ENCODE data around the gene DSTYK. TPM values are rescaled to one million over a fixed set of nuclear protein-coding genes. Genes with fewer than 3 reads are reported as not detected.
"Not testable (repeated sequence)": the region's sequence is repeated elsewhere in the genome, so short reads cannot be mapped to it uniquely, and the experiment has no call there.

DSTYK gene
- total RNA-seq, 1 donor from 2014 or later: 8.1 TPM

DNA sequence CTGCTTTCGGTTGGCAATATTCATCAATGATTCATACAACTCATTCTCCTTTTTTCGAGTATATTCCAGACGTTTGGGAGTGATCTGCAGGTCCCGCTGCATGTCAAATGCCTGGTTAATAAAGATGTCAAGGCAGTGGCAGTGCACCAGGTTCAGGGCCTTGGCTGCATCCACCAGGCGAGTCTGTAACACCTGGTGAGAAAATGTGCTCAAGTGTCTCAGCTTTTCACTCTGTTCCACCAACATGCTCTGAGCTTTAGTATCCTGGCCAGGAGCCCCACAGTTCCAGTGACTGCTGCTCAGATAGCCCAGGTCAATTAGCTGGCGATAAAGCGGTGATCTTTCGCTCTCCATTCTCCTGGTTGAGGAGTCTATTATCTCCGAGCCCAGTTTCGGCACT is 42.3 kb downstream of the DSTYK start:
- Histone ChIP-seq H3K4me3 (no peak overlapping the region), H3K27me3 (no peaks in the 10 kb centered on the region), H3K27ac (no peak overlapping the region), H3K9me3 (no peaks in the 10 kb centered on the region), H3K36me3 (peaks cover 14 to 41% of the 10 kb centered on the region in 2 donors), H3K4me1 (no peaks in the 10 kb centered on the region)
- intact Hi-C loops (cut with DNase I): no loop called here
- TF ChIP-seq, protein P1, sequence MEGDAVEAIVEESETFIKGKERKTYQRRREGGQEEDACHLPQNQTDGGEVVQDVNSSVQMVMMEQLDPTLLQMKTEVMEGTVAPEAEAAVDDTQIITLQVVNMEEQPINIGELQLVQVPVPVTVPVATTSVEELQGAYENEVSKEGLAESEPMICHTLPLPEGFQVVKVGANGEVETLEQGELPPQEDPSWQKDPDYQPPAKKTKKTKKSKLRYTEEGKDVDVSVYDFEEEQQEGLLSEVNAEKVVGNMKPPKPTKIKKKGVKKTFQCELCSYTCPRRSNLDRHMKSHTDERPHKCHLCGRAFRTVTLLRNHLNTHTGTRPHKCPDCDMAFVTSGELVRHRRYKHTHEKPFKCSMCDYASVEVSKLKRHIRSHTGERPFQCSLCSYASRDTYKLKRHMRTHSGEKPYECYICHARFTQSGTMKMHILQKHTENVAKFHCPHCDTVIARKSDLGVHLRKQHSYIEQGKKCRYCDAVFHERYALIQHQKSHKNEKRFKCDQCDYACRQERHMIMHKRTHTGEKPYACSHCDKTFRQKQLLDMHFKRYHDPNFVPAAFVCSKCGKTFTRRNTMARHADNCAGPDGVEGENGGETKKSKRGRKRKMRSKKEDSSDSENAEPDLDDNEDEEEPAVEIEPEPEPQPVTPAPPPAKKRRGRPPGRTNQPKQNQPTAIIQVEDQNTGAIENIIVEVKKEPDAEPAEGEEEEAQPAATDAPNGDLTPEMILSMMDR (IDR thresholded peaks at IDR 0.05): no peak
- DNase-seq (ENCODE audit: low spot score in 2 of 2): no peak

DNA sequence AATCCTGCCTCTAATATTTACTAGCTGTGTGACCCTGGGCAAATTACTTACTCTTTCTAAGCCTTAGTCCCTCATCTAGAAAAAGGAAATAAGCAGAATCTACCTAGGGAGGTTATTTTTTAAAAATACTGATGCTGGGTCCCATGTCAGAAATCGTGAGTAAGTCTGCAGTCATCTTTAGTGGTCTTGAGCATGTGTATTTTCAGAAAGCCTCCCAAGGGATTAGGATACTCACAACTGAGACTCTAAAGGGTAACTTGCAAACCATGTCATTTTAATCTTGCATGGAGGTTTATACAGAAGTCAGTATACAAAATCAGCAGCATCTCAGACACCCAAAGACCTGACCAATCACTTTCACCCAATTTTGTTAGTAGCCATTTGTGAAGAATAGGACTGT is 43.2 kb downstream of the DSTYK start:
- no peak overlapping the region for H3K4me3 ChIP-seq
- no peaks in the 10 kb centered on the region for H3K27me3 ChIP-seq
- H3K27ac ChIP-seq: no peak overlapping the region
- no peaks in the 10 kb centered on the region for H3K9me3 ChIP-seq
- no peak for DNase-seq (ENCODE audit: low spot score in 2 of 2)
- no peaks in the 10 kb centered on the region for H3K4me1 ChIP-seq
- TF ChIP-seq, protein P1 (IDR thresholded peaks at IDR 0.05): no peak
- H3K36me3 ChIP-seq: peaks cover 14 to 47% of the 10 kb centered on the region in 2 donors
- intact Hi-C loops (cut with DNase I): no loop called here

DNA sequence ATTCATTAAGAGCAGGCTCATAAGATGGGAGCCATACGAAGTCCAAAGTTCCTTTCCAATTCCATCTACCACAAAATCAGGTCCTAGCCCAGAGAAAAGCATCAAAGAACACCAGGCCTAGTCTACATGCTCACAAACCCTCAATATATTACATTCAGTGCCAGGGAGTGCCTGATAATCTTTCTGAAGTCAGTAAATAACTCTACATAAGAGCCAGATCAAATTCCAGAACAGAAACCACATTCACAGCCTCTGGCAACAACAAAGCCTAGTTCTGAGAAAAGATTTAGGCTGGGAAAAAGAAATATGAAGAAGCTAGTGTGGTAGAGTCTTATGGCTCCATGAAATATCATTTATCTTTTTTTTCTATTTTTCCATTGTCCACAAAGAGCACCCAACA is 49.2 kb downstream of the DSTYK start:
- Histone ChIP-seq H3K27ac (no peak overlapping the region), H3K4me3 (no peak overlapping the region), H3K36me3 (peaks cover 52 to 71% of the 10 kb centered on the region in 2 donors), H3K4me1 (no peaks in the 10 kb centered on the region), H3K9me3 (no peaks in the 10 kb centered on the region), H3K27me3 (no peaks in the 10 kb centered on the region)
- intact Hi-C loops (cut with DNase I): no loop called here
- DNase-seq (ENCODE audit: low spot score in 2 of 2): no peak
- TF ChIP-seq, protein P1 (IDR thresholded peaks at IDR 0.05): no peak

DNA sequence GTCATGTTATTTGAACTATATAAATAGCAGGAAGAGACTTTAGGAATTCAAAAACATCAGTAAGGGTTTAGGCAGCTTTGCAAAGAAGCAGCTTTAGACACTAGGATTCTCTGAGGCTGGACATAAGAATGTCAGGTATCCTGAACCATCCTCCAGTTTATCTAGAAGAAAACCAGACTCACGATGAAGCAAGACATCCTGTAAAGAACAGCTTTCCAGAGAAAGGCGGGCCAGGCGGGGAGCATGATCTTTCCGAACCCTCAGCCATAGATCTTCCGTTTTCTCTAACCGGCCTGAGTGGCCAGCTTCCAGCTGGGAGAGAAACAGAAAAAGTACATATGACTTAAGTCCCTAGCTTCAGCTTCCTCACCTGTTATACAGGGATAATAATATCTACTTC is 50.4 kb downstream of the DSTYK start:
- Histone ChIP-seq H3K27me3 (no peaks in the 10 kb centered on the region), H3K27ac (no peak overlapping the region), H3K4me3 (no peak overlapping the region), H3K9me3 (no peaks in the 10 kb centered on the region), H3K4me1 (no peaks in the 10 kb centered on the region), H3K36me3 (peaks cover 60 to 74% of the 10 kb centered on the region in 2 donors)
- TF ChIP-seq, protein P1 (IDR thresholded peaks at IDR 0.05): no peak
- no peak for DNase-seq (ENCODE audit: low spot score in 2 of 2)
- intact Hi-C loops (cut with DNase I): no loop called here

DNA sequence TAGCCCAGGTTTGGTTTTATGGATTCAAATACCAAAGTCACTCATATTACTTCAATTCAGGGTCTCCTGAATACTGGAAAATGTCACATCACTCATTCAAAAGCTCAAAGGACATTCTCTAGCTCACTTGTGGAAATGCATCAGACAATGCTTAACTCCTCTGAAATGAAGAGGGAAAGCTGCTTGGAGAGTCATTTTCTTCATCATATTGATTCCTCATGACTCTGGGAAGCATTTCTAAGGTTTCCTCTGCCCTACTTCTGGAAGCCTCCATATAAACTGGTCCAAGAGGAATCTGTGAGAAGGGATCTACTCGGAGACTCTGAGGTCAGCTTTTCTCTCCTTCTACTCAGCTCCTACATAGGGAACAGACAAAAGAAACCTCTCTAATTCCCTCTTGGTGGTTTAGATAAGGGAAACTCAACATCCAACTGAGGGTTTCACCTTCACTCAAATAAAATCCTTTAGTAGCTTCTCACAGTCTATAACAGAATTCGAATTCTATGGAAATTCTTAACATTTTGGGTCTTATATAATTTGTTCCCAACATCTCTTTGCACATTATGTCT is 53.4 kb downstream of the DSTYK start:
- Histone ChIP-seq H3K9me3 (no peaks in the 10 kb centered on the region), H3K4me1 (no peaks in the 10 kb centered on the region), H3K36me3 (peaks cover 72 to 92% of the 10 kb centered on the region in 2 donors), H3K27ac (no peak overlapping the region), H3K4me3 (no peak overlapping the region), H3K27me3 (no peaks in the 10 kb centered on the region)
- intact Hi-C loops (cut with DNase I): no loop called here
- no peak for DNase-seq (ENCODE audit: low spot score in 2 of 2)
- TF ChIP-seq, protein P1 (IDR thresholded peaks at IDR 0.05): no peak

DNA sequence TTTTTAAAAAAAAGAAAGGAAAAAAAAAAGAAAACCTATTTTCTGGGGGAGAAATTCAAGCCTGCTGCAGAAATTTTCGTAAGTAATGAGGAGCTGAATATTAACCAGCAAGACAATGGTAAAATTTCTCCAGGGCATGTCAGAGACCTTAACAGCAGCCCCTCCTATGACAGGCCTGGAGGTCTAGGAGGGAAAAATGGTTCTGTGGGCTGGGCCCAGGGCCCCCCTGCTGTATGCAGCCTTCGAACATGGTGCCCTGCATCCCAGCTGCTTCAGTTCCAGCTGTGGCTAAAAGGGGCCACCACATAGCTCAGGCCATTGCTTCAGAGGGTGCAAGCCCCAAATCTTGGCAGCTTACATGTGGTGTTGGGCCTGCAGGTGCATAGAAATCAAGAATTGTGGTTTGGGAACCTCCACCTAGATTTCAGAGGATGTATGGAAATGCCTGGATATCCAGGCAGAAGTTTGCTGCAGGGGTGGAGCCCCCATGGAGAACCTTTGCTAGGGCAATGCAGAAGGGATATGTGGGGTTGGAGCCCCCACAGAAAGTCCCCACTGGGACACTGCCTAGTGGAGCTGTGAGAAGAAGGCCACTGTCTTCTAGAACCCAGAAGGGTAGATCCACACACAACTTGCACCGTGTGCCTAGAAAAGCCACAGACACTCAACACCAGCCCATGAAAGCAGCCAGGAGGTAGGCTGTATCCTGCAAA is 55.7 kb downstream of the DSTYK start:
- H3K4me3 ChIP-seq; intact Hi-C loops (cut with DNase I); H3K4me1 ChIP-seq; H3K27me3 ChIP-seq; H3K9me3 ChIP-seq; H3K27ac ChIP-seq; DNase-seq (ENCODE audit: low spot score in 2 of 2): not testable (repeated sequence)
- H3K36me3 ChIP-seq: peaks cover 58 to 82% of the 10 kb centered on the region in 2 donors
